H1 (cell line): ENCODE results near the gene MFAP1.

ENCODE experiments used
- ATF3 ChIP-seq: IDR thresholded peaks from 2 replicates; pipeline ENCODE4 v1.6.1; 2011; ENCODE audit warnings: low read depth, mild to moderate bottlenecking, low read length; ENCODE audit not compliant: insufficient read depth
- CHD2 ChIP-seq: IDR thresholded peaks from 2 replicates; pipeline ENCODE4 v1.6.1; 2012; ENCODE audit warnings: low read length, improper control_type of control experiment
- CTCF ChIP-seq, 3 experiments: IDR thresholded peaks; 1 replicate in 2 of 3; 2 replicates in 1 of 3; pipeline versions ENCODE4 v1.5.1 to v1.6.1; 2011; ENCODE audit warnings: low read length in 3 of 3, mild to moderate bottlenecking in 3 of 3, inconsistent platforms in 2 of 3, low read depth in 1 of 3, moderate library complexity in 1 of 3; ENCODE audit not compliant: insufficient read depth in 1 of 3; ENCODE audit errors: control extremely low read depth in 1 of 3
- EP300 ChIP-seq, 2 experiments: IDR thresholded peaks; 1 replicate in 1 of 2; 2 replicates in 1 of 2; pipeline ENCODE4 v1.6.1; 2011 to 2012; ENCODE audit warnings: low read depth in 2 of 2, low read length in 2 of 2, mild to moderate bottlenecking in 2 of 2, borderline replicate concordance in 1 of 2, inconsistent platforms in 1 of 2, moderate library complexity in 1 of 2
- JUN ChIP-seq: IDR thresholded peaks from 2 replicates; pipeline ENCODE4 v1.6.1; 2011; ENCODE audit warnings: low read depth, mild to moderate bottlenecking, improper control_type of control experiment, low read length
- POLR2A ChIP-seq, 2 experiments: IDR thresholded peaks; 1 replicate in 1 of 2; 2 replicates in 1 of 2; pipeline ENCODE4 v1.6.1; 2011; ENCODE audit warnings: low read depth in 2 of 2, low read length in 2 of 2, mild to moderate bottlenecking in 2 of 2; ENCODE audit errors: control extremely low read depth in 1 of 2
- TAF1 ChIP-seq: IDR thresholded peaks from 2 replicates; pipeline ENCODE4 v1.6.1; 2011; ENCODE audit warnings: mild to moderate bottlenecking, low read depth, low read length
- YY1 ChIP-seq: IDR thresholded peaks from 2 replicates; pipeline ENCODE4 v1.6.1; 2011; ENCODE audit warnings: low read depth, mild to moderate bottlenecking, low read length

- no peak for TF ChIP-seq JUN
- no peak for TF ChIP-seq ATF3
- no peak for TF ChIP-seq POLR2A (IDR thresholded peaks at IDR 0.05; ENCODE audit: control extremely low read depth in 1 of 2, low read depth in 2 of 2, low read length in 2 of 2)
- TF ChIP-seq CTCF (IDR thresholded peaks at IDR 0.05; ENCODE audit: control extremely low read depth in 1 of 3, insufficient read depth in 1 of 3, low read depth in 1 of 3, low read length in 3 of 3): no peak
- TF ChIP-seq CHD2: no peak
- TF ChIP-seq YY1: no peak
- TF ChIP-seq EP300 (IDR thresholded peaks at IDR 0.05; ENCODE audit: borderline replicate concordance in 1 of 2, low read depth in 2 of 2, low read length in 2 of 2): no peak
- peak; percentile 7; the same call in 1 of the 2 replicates for TF ChIP-seq TAF1
Observed at GRCh38 chr15:43776101-43776717, 48.3 kb downstream of the MFAP1 start.
